SK-N-SH treated with all-trans-retinoic acid at 6 μM for 48 hours (cell line): ENCODE data around the gene GARIN5A.

Experiments used
- ATAC-seq: fragments of 200-7000 bp; cut with Tn5 transposase; 3 replicates; pipeline ENCODE4 v1.9.1; 2020; ENCODE audit warnings: mild to moderate bottlenecking, moderate library complexity
- ARNTL ChIP-seq: fragments of 450-650 bp; formaldehyde crosslinking; IDR thresholded peaks from 2 replicates; pipeline ENCODE4 v1.5.0; 2020; ENCODE audit warnings: low read depth, mild to moderate bottlenecking, moderate library complexity, borderline replicate concordance
- BACH2 ChIP-seq: fragments of 250-450 bp; sonication (Bioruptor Pico); IDR thresholded peaks from 2 replicates; pipeline ENCODE4 v1.9.0; 2021; ENCODE audit warnings: mild to moderate bottlenecking, borderline replicate concordance
- CREB5 ChIP-seq: fragments of 250-450 bp; sonication (Bioruptor Pico); IDR thresholded peaks from 2 replicates; pipeline ENCODE4 v1.5.1; 2020; ENCODE audit warnings: low read depth, mild to moderate bottlenecking, moderate library complexity
- CSDC2 ChIP-seq: fragments of 250-450 bp; sonication (Bioruptor Pico); IDR thresholded peaks from 2 replicates; pipeline ENCODE4 v1.5.0; 2020; ENCODE audit warnings: mild to moderate bottlenecking, moderate library complexity
- CSRNP3 ChIP-seq: fragments of 250-450 bp; sonication (Bioruptor Pico); IDR thresholded peaks from 2 replicates; pipeline ENCODE4 v1.5.1; 2021; ENCODE audit warnings: mild to moderate bottlenecking, moderate library complexity
- ESRRG ChIP-seq: fragments of 250-450 bp; sonication (Bioruptor Pico); IDR thresholded peaks from 2 replicates; pipeline ENCODE4 v1.6.1; 2021; ENCODE audit warnings: mild to moderate bottlenecking
- GLIS3 ChIP-seq: fragments of 250-450 bp; sonication (Bioruptor Pico); IDR thresholded peaks from 2 replicates; pipeline ENCODE4 v1.5.0; 2020; ENCODE audit warnings: mild to moderate bottlenecking, moderate library complexity
- ISL1 ChIP-seq: fragments of 250-450 bp; sonication (Bioruptor Pico); IDR thresholded peaks from 2 replicates; pipeline ENCODE4 v2.1.2; 2022; ENCODE audit warnings: mild to moderate bottlenecking, moderate library complexity
- OSR1 ChIP-seq: fragments of 250-450 bp; sonication (Bioruptor Pico); IDR thresholded peaks from 2 replicates; pipeline ENCODE4 v1.8.0; 2022; ENCODE audit warnings: moderate library complexity, mild to moderate bottlenecking, inconsistent platforms
- PATZ1 ChIP-seq: fragments of 250-450 bp; sonication (Bioruptor Pico); IDR thresholded peaks from 2 replicates; pipeline ENCODE4 v1.8.0; 2020; ENCODE audit warnings: mild to moderate bottlenecking, moderate library complexity, borderline replicate concordance
- POU6F1 ChIP-seq: fragments of 250-450 bp; sonication (Bioruptor Pico); IDR thresholded peaks from 2 replicates; pipeline ENCODE4 v1.8.0; 2021; ENCODE audit warnings: low read depth, mild to moderate bottlenecking, moderate library complexity, borderline replicate concordance
- PPARA ChIP-seq: fragments of 250-450 bp; sonication (Bioruptor Pico); IDR thresholded peaks from 2 replicates; pipeline ENCODE4 v1.5.0; 2020; ENCODE audit warnings: mild to moderate bottlenecking, borderline replicate concordance
- RARB ChIP-seq: fragments of 250-450 bp; sonication (Bioruptor Pico); IDR thresholded peaks from 2 replicates; pipeline ENCODE4 v1.8.0; 2021; ENCODE audit warnings: mild to moderate bottlenecking, moderate library complexity
- SNAI2 ChIP-seq: fragments of 250-450 bp; sonication (Bioruptor Pico); IDR thresholded peaks from 2 replicates; pipeline ENCODE4 v1.5.0; 2020; ENCODE audit warnings: mild to moderate bottlenecking, moderate library complexity
- TCF4 ChIP-seq: fragments of 250-450 bp; sonication (Bioruptor Pico); IDR thresholded peaks from 2 replicates; pipeline ENCODE4 v1.8.0; 2021; ENCODE audit warnings: mild to moderate bottlenecking, moderate library complexity, borderline replicate concordance
- TOX ChIP-seq: fragments of 250-450 bp; sonication (Bioruptor Pico); IDR thresholded peaks from 2 replicates; pipeline ENCODE4 v1.8.0; 2021; ENCODE audit warnings: mild to moderate bottlenecking, moderate library complexity, borderline replicate concordance
- TSHZ2 ChIP-seq: fragments of 250-450 bp; sonication (Bioruptor Pico); IDR thresholded peaks from 2 replicates; pipeline ENCODE4 v1.5.0; 2020; ENCODE audit warnings: mild to moderate bottlenecking, moderate library complexity
- ZC3H10 ChIP-seq: fragments of 250-450 bp; sonication (Bioruptor Pico); IDR thresholded peaks from 2 replicates; pipeline ENCODE4 v1.5.1; 2021; ENCODE audit warnings: mild to moderate bottlenecking, moderate library complexity
- ZFP3 ChIP-seq: fragments of 250-450 bp; sonication (Bioruptor Pico); IDR thresholded peaks from 2 replicates; pipeline ENCODE4 v1.5.0; 2020; ENCODE audit warnings: mild to moderate bottlenecking, moderate library complexity
- ZFP30 ChIP-seq: fragments of 450-650 bp; formaldehyde crosslinking; IDR thresholded peaks from 2 replicates; pipeline ENCODE4 v1.5.0; 2022; ENCODE audit warnings: mild to moderate bottlenecking, moderate library complexity
- ZNF565 ChIP-seq: fragments of 450-650 bp; formaldehyde crosslinking; conservative IDR thresholded peaks from 2 replicates; pipeline ENCODE4 v1.5.0; 2020; ENCODE audit warnings: low read depth, mild to moderate bottlenecking, moderate library complexity
- ZNF70 ChIP-seq: fragments of 450-650 bp; formaldehyde crosslinking; IDR thresholded peaks from 2 replicates; pipeline ENCODE4 v1.5.0; 2020; ENCODE audit warnings: mild to moderate bottlenecking, moderate library complexity
- ZNF8 ChIP-seq: fragments of 450-650 bp; formaldehyde crosslinking; IDR thresholded peaks from 2 replicates; pipeline ENCODE4 v1.5.0; 2020; ENCODE audit warnings: mild to moderate bottlenecking, moderate library complexity

The GARIN5A gene

GRCh38 chr19:50480281-50481111 is 3.8 kb upstream of the GARIN5A start:
- TF ChIP-seq ZFP3, result no peak
- no peak for TF ChIP-seq RARB (CRISPR knock-in tag)
- no peak for TF ChIP-seq ZFP30 (CRISPR knock-in tag)
- no peak for TF ChIP-seq OSR1 (CRISPR knock-in tag)
- TF ChIP-seq ISL1 (CRISPR knock-in tag), result no peak
- TF ChIP-seq ZNF70 (CRISPR knock-in tag), result no peak
- no peak for TF ChIP-seq SNAI2
- no peak for TF ChIP-seq TOX
- no peak for TF ChIP-seq GLIS3 (CRISPR knock-in tag)
- TF ChIP-seq ZNF8 (CRISPR knock-in tag), result no peak
- no peak for TF ChIP-seq PATZ1
- TF ChIP-seq CSRNP3 (CRISPR knock-in tag), result no peak
- no peak for TF ChIP-seq TSHZ2 (CRISPR knock-in tag)
- no peak for TF ChIP-seq CREB5 (CRISPR knock-in tag)
- TF ChIP-seq CSDC2 (CRISPR knock-in tag), result no peak
- no peak for TF ChIP-seq ZNF565 (CRISPR knock-in tag)
- no peak for TF ChIP-seq POU6F1 (CRISPR knock-in tag)
- no peak for TF ChIP-seq ESRRG (CRISPR knock-in tag)
- no peak for TF ChIP-seq ARNTL (CRISPR knock-in tag)
- no peak for TF ChIP-seq BACH2 (CRISPR knock-in tag)
- TF ChIP-seq, all 23 proteins: peak for 0
- ATAC-seq, result no peak

GRCh38 chr19:50479761-50480251 is 3.2 kb upstream of the GARIN5A start:
- no peak for ATAC-seq
- TF ChIP-seq ZC3H10 (CRISPR knock-in tag), result no peak
- TF ChIP-seq ZFP3, result no peak
- TF ChIP-seq PPARA (CRISPR knock-in tag), result no peak
- no peak for TF ChIP-seq CREB5 (CRISPR knock-in tag)
- no peak for TF ChIP-seq ISL1 (CRISPR knock-in tag)
- no peak for TF ChIP-seq SNAI2
- no peak for TF ChIP-seq TCF4 (CRISPR knock-in tag)
- no peak for TF ChIP-seq TSHZ2 (CRISPR knock-in tag)
- TF ChIP-seq ARNTL (CRISPR knock-in tag), result no peak
- no peak for TF ChIP-seq POU6F1 (CRISPR knock-in tag)
- TF ChIP-seq RARB (CRISPR knock-in tag), result no peak
